HG02571 (cell line): ENCODE measurements around the gene TEAD2.
"Not testable (repeated sequence)": the region's sequence is repeated elsewhere in the genome, so short reads cannot be mapped to it uniquely, and the experiment has no call there.

Source experiments
- ATAC-seq: cut with Tn5 transposase; IDR thresholded peaks from one replicate; pipeline ENCODE4 v1.9.1; 2021; ENCODE audit warnings: mild to moderate bottlenecking, moderate library complexity; ENCODE audit not compliant: unreplicated experiment

Gene TEAD2

DNA sequence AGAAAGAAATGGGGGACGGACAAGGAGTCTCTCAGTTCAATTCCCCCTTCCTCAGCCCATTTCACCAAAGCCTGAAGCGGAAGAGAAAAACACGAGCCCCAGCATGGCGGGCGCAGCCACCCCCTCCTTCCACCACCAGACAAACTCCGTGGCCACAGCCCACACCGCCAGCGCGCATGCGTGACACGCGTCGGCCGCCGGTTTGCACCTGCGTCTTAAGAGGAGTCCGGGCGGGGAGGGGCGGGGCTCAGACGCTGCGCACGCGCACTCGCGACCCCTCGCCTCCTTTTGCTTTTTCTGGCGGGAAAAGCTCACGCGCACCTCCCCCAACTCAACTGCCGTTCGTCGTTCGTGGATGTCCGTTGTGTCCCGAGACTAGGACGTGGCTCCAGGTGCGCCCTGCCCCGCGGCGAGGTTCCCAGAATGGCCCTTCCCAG is 25.7 kb upstream of the TEAD2 start, which contains the start of gene KASH5:
Gene KASH5, plus strand, starts transcription at position 314 of the 437 bp plus-strand sequence. CDS start 2,635 bp downstream, outside the sequence.
- no peak for ATAC-seq

DNA sequence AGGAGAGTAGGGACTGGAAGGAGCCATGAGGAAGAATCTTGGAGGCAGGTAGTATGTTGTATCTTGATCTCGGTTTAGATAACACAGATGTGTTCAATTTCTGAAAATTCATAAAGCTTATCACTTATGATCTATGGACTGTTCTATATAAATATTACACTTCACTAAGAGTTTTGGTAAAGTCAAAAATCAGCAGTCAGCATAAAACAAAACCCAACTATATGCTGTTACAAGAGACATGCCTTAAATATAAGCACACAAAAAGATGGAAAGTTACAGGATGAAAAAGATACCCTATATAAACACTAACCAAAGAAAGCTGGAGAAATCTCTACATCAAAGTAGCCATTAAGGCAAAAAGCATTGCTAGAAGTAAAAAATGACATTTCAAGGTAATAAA is 21.4 kb upstream of the TEAD2 start:
- ATAC-seq = no peak

DNA sequence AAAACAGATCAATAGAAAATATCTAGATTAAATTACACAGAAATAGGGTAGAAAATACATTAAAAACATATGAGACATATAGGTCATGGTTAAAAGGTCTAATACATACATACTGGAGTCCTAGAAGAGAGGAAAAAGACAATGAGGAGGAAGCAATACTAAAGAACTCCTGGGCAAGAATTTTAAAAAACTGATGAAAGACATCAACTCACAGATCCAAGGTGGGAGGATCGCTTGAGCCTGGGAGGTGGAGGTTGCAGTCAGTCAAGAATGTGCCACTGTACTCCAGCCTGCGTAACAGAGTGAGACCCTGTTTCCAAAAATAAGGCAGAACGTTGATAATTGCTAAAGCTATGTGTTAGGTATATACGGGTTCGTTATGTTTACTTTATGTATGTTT is 20.4 kb upstream of the TEAD2 start:
- no peak for ATAC-seq

DNA sequence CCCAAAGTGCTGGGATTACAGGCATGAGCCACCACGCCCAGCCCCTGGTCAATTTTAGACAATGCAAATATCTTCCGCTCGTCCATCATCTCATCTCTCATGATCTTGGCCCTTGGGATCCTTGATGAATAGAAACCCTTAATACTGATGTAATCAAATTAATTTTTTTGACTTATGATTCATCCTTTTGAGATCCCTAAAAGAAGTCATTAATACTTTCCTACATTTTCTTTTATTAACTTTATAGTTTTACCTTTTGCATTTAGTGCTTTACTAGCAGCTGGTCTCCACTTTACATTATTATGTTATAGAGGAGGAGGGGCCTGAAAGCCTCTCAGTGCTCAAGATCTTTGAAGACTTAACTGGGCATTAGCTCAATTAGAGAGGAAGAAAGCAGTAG is 18.2 kb upstream of the TEAD2 start:
- no peak for ATAC-seq

DNA sequence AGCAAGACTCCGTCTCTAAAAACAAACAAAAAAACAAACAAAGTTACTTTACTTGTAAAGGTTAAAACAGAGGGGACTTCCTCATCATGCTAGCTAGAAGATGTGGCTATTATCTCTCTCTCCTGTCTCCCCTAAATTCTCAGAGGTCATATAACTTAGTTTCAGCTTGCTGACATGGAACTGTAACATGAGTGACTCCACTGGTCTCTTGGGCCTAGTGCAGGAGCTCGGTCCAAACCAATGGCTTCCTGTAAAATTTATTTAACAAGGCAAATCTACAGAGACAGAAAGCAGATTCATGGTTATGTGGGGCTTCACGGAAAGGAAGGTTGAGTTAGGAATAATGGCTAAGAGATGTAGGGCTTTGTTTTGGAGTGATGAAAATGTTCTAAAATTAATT is 16.3 kb upstream of the TEAD2 start:
- no peak for ATAC-seq

DNA sequence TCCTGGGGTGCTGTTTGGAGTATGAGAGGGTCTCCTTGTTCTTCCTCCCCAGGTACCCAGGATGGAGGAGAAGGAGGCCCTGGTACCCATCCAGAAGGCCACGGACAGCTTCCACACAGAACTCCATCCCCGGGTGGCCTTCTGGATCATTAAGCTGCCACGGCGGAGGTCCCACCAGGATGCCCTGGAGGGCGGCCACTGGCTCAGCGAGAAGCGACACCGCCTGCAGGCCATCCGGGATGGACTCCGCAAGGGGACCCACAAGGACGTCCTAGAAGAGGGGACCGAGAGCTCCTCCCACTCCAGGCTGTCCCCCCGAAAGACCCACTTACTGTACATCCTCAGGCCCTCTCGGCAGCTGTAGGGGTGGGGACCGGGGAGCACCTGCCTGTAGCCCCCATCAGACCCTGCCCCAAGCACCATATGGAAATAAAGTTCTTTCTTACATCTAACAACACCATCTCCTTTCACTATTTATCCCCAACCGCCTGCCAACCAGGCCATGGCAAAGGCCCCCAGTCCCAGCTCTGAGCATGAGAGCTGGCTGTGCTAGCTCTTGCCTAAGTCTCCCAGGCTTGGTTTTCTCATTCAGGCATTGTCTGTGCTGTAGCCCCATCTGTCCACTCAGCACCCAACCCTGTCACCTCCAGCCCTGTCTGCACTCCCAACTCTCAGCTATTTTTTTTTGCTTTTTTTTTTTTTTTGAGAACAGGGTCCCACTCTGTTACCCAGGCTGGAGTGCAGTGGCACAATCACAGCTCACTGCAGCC is 12.6 kb upstream of the TEAD2 start:
- no peak for ATAC-seq

DNA sequence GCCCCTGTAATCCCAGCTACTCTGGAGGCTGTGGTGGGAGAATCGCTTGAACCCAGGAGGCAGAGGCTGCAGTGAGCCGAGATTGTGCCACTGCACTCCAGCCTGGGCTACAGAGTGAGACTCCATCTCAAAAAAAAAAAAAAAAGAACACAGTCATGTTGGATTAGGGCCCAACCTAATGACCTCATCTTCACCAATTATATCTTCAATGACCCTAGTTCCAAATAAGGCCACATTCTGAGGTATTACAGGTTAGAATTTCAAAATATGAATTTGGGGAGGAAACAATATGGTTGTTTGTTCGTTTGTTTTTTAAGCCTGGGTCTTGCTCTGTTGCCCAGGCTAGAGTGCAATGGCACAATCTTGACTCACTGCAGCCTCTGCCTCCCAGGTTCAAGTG is 11.0 kb upstream of the TEAD2 start:
- not testable (repeated sequence) for ATAC-seq

DNA sequence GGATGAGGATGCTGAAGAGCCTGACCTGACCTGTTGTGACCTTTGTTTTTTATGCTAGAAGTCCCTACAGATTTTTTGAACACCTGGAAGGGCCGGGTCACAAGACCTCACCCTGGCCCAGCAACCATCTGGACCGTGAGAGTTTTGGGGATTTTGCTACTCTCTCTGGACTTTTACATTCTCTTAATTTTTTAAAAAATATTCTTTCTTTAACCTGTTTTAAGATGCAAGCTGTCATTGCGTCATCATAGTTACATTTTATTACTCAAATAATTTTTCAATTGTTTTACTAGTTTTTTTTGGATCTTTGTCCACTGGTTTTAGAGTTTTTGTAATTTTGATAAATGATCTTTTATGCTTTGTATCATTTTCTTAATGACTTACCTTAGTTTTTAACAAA is 9.0 kb upstream of the TEAD2 start:
- ATAC-seq = no peak

DNA sequence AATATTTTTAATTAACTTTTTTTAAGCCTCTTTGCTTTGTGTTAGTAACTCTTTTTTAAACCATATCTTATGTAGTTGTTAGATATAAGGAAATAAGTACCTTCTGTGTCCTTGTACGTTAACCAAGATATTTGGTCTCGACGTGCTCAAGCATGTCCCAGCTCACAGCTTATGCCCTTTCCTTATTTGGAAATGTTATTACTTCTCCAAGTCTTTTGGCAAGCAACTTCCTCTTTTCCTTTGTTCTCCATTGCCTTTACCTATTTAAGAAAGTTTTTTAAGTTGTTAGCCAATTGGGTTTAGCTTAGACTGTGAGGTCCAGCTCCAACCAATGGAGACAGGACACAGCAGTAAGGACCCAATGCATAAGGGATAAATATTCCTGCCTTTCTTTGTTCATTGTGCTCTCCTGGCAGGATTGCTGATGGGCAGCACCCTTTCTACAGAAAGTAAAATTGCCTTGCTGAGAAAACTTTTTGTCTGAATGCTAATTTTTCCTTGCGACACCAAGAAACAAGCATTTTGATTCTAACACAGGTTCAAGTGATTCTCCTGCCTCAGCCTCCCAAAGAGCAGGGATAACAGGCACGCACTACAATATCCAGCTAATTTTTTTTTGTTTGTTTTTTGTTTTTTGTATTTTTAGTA is 6.6 kb upstream of the TEAD2 start:
- no peak for ATAC-seq

DNA sequence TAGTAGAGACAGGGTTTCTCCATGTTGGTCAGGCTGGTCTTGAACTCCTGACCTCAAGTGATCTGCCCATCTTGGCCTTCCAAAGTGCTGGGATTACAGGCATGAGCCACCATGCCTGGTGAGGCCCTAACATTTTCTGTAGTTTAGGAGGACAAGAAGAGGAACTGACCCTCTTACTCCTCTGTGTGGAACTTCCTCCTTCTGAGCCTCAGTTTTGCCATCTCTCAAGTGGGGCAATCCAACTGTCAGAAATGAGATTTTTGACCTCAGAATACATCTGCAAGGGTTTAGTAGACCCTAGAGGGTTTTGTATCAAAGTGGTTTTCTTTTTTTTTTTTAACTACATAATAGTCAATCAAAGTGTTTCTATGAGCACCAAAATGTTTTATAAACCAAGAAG is 3.9 kb upstream of the TEAD2 start:
- ATAC-seq = no peak

DNA sequence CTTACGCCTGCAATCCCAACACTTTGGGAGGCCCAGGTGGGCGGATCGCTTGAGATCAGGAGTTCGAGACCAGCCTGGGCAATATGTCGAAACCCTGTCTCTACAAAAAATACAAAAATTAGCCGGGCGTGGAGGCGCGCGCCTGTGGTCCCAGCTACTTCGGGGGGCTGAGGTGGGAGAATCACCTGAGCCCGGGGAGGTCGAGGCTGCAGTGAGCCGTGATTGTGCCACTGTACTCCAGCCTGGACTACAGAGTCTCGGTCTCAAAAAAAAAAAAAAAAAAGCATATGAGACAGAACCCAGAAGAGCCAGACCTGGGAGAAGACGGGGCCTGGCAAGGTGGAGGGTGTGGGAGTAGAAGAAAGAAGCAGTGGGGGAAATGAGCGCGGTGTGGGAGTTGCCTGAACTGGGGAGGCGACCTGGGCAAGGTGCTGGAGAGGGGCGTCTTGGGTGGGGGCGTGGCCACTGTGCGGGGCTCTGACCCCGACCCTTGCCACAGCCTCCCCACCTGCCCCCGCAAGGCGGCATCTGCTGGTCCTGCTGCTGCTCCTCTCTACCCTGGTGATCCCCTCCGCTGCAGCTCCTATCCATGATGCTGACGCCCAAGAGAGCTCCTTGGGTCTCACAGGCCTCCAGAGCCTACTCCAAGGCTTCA is 2.0 kb upstream of the TEAD2 start:
- no peak for ATAC-seq

DNA sequence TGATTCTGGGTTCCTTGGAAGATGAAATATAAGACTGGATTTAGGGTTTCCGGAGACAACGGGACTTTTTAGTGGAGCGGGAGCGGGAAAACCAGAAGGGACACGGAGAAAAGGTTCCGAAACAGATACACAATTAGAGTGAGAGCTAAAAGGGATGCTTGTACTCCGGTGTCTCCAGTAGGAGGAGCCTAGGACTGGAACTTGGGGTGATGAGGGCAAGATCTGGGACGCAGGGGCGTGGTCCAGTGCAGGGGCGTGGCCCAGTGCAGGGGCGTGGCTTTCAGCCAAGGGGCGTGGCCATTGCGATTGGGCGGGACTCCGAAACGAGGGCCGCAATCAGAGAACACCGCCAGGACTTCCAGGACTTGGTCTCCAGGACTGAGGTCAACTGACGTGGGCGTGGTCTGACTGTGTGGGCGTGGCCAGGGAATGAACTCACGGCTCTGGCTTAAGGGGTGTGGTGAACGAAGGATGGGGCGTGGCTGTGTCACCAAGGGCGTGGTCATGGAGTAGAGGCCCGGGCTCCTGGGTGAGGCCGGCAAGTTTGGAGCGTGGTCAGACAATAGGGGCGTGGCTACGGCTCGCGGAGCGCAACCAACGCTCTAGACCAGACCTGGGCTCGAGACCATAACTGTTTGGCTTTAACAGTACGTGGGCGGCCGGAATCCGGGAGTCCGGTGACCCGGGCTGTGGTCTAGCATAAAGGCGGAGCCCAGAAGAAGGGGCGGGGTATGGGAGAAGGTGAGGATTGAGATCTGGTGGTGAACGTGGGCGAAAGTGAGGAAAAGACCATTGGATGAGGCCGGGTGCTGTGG is 1.3 kb upstream of the TEAD2 start, which contains the start of gene DKKL1:
Gene DKKL1, plus strand, starts transcription at position 610 of the 815 bp plus-strand sequence. Its CDS starts 122 bp downstream, at position 732.
- ATAC-seq = no peak

DNA sequence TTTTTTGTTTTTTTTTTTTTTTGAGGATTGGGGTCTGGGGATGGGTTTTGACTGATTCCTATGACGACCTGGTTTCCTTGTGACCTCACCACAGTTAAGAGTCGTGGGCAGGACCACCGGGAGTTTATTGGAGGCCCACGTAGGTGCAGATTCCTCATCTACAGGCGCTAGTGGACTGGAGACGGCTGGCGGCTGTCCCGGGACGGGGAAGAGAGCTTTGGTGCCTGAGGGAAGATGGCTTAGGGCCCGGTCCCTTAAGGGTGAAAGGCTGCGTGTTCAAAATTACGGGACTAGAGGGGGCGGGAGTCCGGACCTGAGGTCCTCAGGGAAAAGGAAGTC is 682 bp upstream of the TEAD2 start:
- no peak for ATAC-seq

DNA sequence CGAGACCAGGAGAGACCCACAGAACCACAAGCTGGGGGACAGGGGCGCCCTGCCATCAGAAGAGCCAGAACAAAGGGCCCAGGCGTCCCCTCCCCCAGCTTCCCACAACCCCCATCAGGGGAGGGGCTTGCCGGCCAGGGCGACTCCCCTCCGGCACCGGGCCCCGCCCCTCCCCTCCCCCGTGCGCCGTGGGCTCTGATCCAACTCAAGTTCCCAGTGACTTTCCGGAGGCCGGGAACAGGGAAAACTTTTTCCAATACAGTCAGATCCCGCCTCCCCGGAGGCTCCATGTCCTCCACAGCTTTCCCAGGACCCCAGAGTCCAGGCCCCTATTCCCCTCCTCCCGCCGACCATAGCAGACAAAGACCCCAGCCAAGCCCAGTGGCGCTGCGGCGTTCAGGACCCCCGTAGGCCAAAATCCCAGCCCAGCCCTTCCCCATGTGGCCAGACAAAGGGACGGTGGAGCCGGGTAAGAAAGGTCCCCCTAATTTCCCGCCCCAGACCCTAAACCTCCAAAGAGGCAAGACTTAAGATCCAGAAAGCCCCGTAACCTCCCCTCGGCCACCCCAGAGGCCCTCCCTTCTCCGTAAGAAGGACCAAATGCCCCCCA is 673 bp downstream of the TEAD2 start:
- no peak for ATAC-seq

DNA sequence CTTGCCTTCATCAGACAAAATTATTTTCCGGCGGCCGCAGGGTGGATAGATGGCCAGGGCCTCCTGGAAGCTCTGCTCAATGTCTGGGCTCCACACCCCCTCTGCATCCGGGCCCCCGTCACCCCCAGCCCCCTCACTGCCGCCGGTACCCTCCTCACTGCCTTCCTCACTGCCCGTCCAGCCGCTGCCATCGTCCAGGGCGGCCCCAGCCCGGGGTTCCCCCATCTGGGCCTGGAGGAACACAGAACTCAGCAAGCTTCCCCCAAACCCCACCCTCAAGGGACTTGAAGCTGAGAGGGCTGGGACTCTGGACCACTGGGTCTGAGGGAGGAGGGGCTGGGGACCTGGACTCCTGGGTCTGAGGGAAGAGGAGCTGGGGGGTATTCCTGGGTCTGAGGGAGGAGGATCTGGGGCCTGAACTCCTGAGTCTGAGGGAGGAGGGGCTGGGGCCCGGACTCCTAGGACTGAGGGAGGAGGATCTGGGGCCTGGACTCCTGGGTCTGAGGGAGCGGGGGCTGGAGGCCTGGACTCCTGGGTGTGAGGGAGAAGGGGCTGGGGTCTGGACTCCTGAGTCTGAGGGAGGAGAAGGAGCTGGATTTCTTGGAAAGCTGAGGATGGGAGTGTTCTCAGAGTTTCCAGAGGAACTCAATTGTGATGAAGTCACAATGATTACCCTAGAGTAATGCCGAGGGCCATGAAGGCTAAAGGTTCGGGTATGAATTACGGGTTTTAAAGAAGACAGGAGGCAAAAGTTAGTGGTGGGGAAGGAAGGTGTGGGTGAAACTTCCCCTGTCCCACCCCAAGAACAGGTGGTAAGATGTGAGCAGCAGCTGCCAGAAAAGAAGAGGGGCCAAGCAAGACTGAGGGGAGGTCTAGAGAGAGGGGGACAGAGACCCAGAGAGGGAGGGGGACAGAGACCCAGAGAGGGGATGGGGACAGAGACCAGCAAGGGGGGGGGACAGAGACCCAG is 2.1 kb downstream of the TEAD2 start:
- ATAC-seq = no peak

DNA sequence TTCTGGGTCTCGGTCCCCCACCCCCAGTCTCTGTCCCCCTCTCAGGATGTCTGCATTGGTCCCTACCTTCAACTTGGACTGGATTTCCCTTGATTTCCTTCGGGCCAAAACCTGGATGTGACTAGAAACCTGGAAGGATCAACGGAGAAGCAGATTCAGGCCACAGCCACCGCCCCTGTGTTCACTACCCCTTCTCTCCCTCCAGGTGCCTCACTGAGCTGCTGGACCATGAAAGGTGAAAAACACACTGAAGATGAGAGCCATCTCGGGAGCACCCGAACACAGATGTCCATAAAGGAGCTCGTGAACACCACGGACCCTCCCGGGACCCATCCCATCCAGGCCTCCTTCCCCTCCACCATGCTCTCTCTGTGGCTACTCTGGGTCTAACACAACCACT is 5.0 kb downstream of the TEAD2 start:
- no peak for ATAC-seq

DNA sequence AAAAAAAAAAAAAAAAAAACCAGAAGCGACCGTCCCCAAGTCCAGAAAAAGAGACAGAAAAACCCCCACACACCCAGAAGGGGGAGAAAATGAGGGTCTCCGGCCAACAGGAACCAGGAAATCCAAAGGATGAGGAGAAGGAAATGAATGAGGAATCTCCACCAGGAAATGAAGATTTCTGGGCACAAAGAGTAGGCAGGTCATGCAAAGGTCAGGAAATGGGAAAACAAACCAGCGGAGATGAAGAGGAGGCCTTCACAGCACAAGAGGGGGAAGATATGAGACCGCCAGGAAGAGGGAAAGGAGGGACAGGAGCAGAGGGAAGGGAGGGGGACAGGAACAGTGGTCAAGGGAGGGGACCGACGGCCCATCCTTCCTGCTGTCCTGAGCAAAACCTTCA is 5.8 kb downstream of the TEAD2 start:
- ATAC-seq = no peak

DNA sequence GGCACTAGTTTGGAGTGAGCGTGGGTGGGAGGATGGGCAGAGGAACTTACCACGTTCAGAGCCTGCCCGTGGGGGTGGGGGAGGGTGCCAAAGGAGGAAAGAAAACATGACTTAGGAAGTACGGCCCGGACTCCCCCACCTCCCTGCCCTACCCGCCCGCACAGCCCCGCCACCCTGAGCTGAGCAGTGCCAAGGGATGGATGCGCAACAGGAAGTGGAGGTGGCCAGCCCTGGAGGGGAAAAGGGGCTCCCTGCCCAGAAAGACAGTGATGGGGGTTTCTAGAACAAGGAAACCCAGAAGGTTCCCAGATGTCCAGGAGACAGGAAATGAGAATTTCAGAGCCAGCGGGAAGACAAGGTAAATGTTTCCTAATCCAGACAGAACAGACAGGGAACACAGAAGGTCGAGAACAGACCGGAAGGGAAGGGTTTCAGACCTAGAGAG is 6.3 kb downstream of the TEAD2 start:
- ATAC-seq = no peak

DNA sequence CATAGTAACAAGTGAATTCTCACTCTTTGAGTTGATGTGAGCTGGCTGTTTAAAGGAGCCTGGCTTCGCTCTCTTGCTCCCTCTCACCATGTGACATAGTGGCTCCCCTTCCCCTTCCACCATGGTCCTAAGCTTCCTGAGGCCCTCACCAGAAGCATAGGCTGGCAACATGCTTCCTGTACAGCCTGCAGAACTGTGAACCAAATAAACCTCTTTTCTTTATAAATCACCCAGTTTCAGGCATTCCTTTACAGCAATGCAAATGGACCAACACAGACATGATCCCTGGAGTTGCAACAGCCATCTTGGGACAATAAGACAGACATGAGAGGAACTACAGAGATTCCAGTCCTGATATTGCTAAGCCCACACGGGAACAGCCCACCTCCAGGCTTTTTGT is 12.6 kb downstream of the TEAD2 start:
- ATAC-seq = no peak
